Uterus (tissue), 4 donors: ENCODE results near the gene CATSPERE. TPM values are rescaled to one million over a fixed set of nuclear protein-coding genes. Genes with fewer than 3 reads are reported as not detected.

ENCODE experiments used
- DNase-seq, 2 donors: peaks; one replicate each; pipeline ENCODE4 v3.0.0-alpha.2; 2019 to 2020
- H3K27ac ChIP-seq, 2 donors: fragments of 200-600 bp; sonication (generic); 1 replicate in 1 of 2; 2 replicates in 1 of 2; pipeline ENCODE4 v1.5.1; 2016 to 2018
- H3K27me3 ChIP-seq, 2 donors: fragments of 200-600 bp; sonication (generic); one replicate each; pipeline ENCODE4 v1.5.1; 2018 to 2019; ENCODE audit warnings: control low read depth in 1 of 2
- H3K36me3 ChIP-seq, 2 donors: fragments of 200-600 bp; sonication (generic); one replicate each; pipeline ENCODE4 v1.5.1; 2019; ENCODE audit warnings: control low read depth in 1 of 2
- H3K4me1 ChIP-seq, 2 donors: fragments of 200-600 bp; sonication (generic); one replicate each; pipeline ENCODE4 v1.5.1; 2018 to 2019; ENCODE audit warnings: control low read depth in 1 of 2
- H3K4me3 ChIP-seq, 2 donors: fragments of 200-600 bp; sonication (generic); 1 replicate in 1 of 2; 2 replicates in 1 of 2; pipeline ENCODE4 v1.5.1; 2018 to 2019; ENCODE audit warnings: mild to moderate bottlenecking in 1 of 2
- H3K9me3 ChIP-seq, 2 donors: fragments of 200-600 bp; sonication (generic); one replicate each; pipeline ENCODE4 v1.5.1; 2019; ENCODE audit warnings: control low read depth in 1 of 2
- POLR2A ChIP-seq, 2 donors: fragments of 450-650 bp; IDR thresholded peaks; one replicate each; pipeline ENCODE4 v1.6.1; 2016; ENCODE audit warnings: antibody characterized with exemption in 2 of 2, mild to moderate bottlenecking in 1 of 2, moderate library complexity in 1 of 2
- intact Hi-C: fragments of 100-400 bp; cut with DNase I; formaldehyde crosslinking; loops from one replicate; pipeline ENCODE4 v1.15.1; 2023; ENCODE audit warnings: low total_unique reads
- total RNA-seq, 4 donors: library from RNA; depleted of rRNA in 3 of 4; stranded (reverse); fragments of >200 nt in 3 of 4; gene quantifications; one replicate each; pipeline versions ENCODE4 v1.1.0 to v1.2.4, GENCODE V29; 2014 to 2023
- TF ChIP-seq, protein P1 (sequence below), 4 experiments: fragments of 200-600 bp in 2 of 4; fragments of 450-650 bp in 2 of 4; sonication (generic) in 2 of 4; IDR thresholded peaks; one replicate each; pipeline ENCODE4 v1.5.1; 2016 to 2019; ENCODE audit warnings: antibody characterized with exemption in 4 of 4, mild to moderate bottlenecking in 2 of 4, moderate library complexity in 1 of 4
- donor health status: DM: yes; HTN: yes; CAD: no.

Gene CATSPERE
- total RNA-seq, 4 donors from 2014 or later = 2.7 to 16.8 (median 4.3) TPM

DNA sequence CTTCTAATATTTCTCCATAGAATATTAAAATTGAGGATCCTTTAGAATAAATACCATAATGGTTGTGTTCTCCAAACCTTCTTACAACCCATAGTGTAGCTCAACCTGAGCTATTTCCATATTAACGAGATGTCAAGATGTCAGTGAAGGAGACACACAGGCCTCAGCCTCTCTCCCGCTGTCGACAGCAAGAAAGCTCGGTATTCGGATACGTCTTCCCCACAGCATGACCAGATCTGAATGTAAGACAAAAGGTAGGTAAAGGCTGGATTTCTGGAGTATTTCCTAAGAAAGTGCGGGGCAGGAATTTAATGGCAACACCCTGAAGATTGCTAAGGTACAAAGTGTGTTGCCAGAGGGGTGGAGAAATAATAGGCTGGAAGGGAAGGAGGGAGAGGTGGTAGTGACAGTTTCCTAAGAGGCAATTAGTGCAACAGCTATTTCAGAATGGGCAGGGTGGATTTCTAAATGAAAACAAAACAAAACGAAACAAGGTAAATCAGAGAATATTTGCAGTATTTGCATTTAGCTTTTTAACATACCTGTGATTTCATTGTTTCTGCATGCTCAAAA is 11.1 kb upstream of the CATSPERE start:
- Histone ChIP-seq H3K4me1 (peaks cover 9 to 12% of the 10 kb centered on the region in 2 donors), H3K36me3 (no peaks in the 10 kb centered on the region), H3K27ac (peak overlapping the region; percentile 85 to 93), H3K9me3 (no peaks in the 10 kb centered on the region), H3K27me3 (no peaks in the 10 kb centered on the region), H3K4me3 (peak overlapping the region; percentile 60 to 98)
- no peak for DNase-seq
- TF ChIP-seq, protein P1, sequence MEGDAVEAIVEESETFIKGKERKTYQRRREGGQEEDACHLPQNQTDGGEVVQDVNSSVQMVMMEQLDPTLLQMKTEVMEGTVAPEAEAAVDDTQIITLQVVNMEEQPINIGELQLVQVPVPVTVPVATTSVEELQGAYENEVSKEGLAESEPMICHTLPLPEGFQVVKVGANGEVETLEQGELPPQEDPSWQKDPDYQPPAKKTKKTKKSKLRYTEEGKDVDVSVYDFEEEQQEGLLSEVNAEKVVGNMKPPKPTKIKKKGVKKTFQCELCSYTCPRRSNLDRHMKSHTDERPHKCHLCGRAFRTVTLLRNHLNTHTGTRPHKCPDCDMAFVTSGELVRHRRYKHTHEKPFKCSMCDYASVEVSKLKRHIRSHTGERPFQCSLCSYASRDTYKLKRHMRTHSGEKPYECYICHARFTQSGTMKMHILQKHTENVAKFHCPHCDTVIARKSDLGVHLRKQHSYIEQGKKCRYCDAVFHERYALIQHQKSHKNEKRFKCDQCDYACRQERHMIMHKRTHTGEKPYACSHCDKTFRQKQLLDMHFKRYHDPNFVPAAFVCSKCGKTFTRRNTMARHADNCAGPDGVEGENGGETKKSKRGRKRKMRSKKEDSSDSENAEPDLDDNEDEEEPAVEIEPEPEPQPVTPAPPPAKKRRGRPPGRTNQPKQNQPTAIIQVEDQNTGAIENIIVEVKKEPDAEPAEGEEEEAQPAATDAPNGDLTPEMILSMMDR (IDR thresholded peaks at IDR 0.05) = no peak
- intact Hi-C loops = no loop called here

- H3K27ac ChIP-seq = peak overlapping the region; percentile 85 to 93
- peak; percentile 56 to 74 for DNase-seq
- H3K36me3 ChIP-seq = no peaks in the 10 kb centered on the region
- no peak for TF ChIP-seq POLR2A (IDR thresholded peaks at IDR 0.05)
- TF ChIP-seq, protein P1 (IDR thresholded peaks at IDR 0.05) = peak in 1 of 4 experiments; percentile 9
- H3K9me3 ChIP-seq = no peaks in the 10 kb centered on the region
- peak overlapping the region; percentile 60 to 98 for H3K4me3 ChIP-seq
- intact Hi-C loops = no loop called here
- H3K4me1 ChIP-seq = peaks cover 9 to 12% of the 10 kb centered on the region in 2 donors
- no peaks in the 10 kb centered on the region for H3K27me3 ChIP-seq
Measured at GRCh38 chr1:244450597-244451538, 10.2 kb upstream of the CATSPERE start.

DNA sequence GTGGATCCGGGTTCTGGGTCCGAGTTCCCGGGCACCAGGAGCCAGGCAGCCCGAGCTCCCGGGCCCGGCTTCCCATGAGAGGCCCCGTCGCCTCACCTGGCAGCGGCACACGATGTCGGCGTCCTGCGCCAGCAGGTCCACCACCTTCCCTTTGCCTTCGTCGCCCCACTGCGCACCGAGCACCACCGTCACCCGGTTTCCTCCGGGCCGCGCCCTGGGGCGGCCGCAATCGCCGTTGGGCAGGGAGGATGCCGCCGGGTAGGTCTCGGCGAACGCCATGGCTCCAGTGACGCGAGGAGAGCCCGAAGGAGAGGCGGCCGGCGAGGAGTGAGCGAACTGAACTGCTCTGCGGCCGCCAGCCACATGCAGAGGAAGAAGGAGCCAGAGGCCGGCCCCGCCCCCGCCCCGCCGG is 9.5 kb upstream of the CATSPERE start, which contains the start of gene ADSS2:
TSS of gene ADSS2 (minus strand) at position 371 of the 412 bp plus-strand sequence. CDS start at position 279, 92 bp downstream.
- DNase-seq = no peak
- H3K4me3 ChIP-seq = peak within 1 kb of the TSS; percentile 60 to 98
- intact Hi-C loops = no loop called here
- peaks cover 9 to 12% of the 10 kb centered on the region in 2 donors for H3K4me1 ChIP-seq
- no peaks in the 10 kb centered on the region for H3K9me3 ChIP-seq
- TF ChIP-seq, protein P1 (IDR thresholded peaks at IDR 0.05) = no peak
- peak; percentile 76 to 78 for TF ChIP-seq POLR2A (IDR thresholded peaks at IDR 0.05)
- H3K27me3 ChIP-seq = no peaks in the 10 kb centered on the region
- H3K27ac ChIP-seq = peak within 1 kb of the TSS; percentile 85 to 93
- H3K36me3 ChIP-seq = no peaks in the 10 kb centered on the region

DNA sequence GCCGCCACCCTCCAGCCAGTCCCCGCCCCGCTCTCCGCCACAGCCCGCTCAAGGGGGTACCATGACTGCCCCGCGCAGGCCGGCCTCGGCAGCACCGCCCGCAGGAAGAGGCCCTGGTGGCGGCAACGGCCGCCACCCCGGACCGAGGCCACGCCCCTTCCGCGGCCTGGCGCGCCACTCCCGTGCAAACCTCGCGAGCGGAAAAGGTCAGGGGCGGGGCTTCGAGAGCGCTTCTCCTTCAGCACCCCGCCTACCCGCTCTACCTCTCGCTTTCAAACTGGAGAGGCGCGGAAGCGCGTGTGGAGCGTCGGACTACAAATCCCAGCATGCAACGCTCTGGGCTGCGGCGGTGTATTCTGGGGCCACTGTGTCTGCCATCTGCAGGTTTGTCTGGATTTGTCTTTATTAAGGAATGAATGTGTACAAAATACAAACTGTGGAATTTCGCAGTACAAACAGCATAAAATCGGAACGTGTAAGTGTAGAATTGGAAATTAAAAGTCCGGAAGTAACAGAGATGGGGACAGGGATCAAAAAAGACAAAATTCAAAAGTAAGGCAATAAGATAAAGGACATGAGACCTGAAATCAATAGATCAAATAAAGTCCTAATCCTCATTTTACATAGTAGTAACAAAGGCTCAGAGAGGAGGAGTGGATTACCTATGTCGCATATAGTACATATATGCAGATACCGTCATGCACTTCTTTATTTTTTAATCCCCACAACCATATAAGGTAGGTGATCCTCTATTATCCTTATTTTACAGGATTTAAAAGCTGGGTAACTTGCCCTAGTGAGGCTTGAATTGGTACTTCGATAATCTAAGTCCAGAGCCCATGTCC is 8.9 kb upstream of the CATSPERE start:
- Histone ChIP-seq H3K4me3 (peak overlapping the region; percentile 60 to 98), H3K36me3 (no peaks in the 10 kb centered on the region), H3K27ac (peak overlapping the region; percentile 85 to 93), H3K4me1 (peaks cover 9 to 12% of the 10 kb centered on the region in 2 donors), H3K27me3 (no peaks in the 10 kb centered on the region), H3K9me3 (no peaks in the 10 kb centered on the region)
- no peak for TF ChIP-seq POLR2A (IDR thresholded peaks at IDR 0.05)
- TF ChIP-seq, protein P1 (IDR thresholded peaks at IDR 0.05) = peak; percentile 49 to 66 (median 58)
- intact Hi-C loops = no loop called here
- peak; percentile 99 to 100 for DNase-seq
